Measurements from ENCODE around the gene ARL6.
A peak's percentile ranks its signal among the peaks of the same experiment; 100 is the strongest.

The ARL6 gene

GRCh38 chr3:97815149-97815917, 50.8 kb downstream of the ARL6 start:
- Histone ChIP-seq H2BK5ac (ENCODE audit: low read depth, low read length, poor library complexity) (no peak overlapping the region), H4K8ac (ENCODE audit: low read depth, low read length) (no peak overlapping the region), H3K4me3 (ENCODE audit: low read depth, low read length) (no peak overlapping the region), H2AFZ (ENCODE audit: insufficient read depth, low read length, poor library complexity) (no peak overlapping the region), H3K4ac (ENCODE audit: low read depth, low read length) (no peak overlapping the region), H4K91ac (ENCODE audit: low read depth, low read length) (no peak overlapping the region), H3K4me2 (ENCODE audit: low read length) (no peak overlapping the region), H3K79me1 (ENCODE audit: low read length) (no peaks in the 10 kb centered on the region), H2BK12ac (ENCODE audit: low read length) (no peak overlapping the region), H3K27ac (ENCODE audit: low read depth, low read length) (no peak overlapping the region), H4K12ac (ENCODE audit: low read depth, low read length) (no peak overlapping the region), H3K79me2 (ENCODE audit: control insufficient read depth, insufficient read depth, low read length, poor library complexity) (no peaks in the 10 kb centered on the region), H3K27me3 (ENCODE audit: insufficient read depth, low read length) (no peaks in the 10 kb centered on the region), H2AK5ac (ENCODE audit: low read length) (no peak overlapping the region), H3K23ac (ENCODE audit: low read length) (no peak overlapping the region), H3K36me3 (ENCODE audit: control insufficient read depth in 1 of 2, insufficient read depth in 2 of 2, low read length in 2 of 2) (no peaks in the 10 kb centered on the region), H3K9me3 (ENCODE audit: insufficient read depth, low read depth, low read length) (no peaks in the 10 kb centered on the region), H3K14ac (ENCODE audit: low read length) (no peak overlapping the region), H3K9ac (ENCODE audit: low read length) (no peak overlapping the region), H2BK120ac (ENCODE audit: insufficient read depth, low read length, poor library complexity) (no peak overlapping the region), H3K18ac (ENCODE audit: low read length) (no peak overlapping the region), H3K4me1 (ENCODE audit: control insufficient read depth in 1 of 2, insufficient read depth in 2 of 2, low read length in 2 of 2) (no peaks in the 10 kb centered on the region)
- WGBS (ENCODE audit: extremely low coverage, insufficient coverage, insufficient read length), result no CpG with 5 or more reads among the region's 1 CpG
- DNase-seq, result no peak

DNA sequence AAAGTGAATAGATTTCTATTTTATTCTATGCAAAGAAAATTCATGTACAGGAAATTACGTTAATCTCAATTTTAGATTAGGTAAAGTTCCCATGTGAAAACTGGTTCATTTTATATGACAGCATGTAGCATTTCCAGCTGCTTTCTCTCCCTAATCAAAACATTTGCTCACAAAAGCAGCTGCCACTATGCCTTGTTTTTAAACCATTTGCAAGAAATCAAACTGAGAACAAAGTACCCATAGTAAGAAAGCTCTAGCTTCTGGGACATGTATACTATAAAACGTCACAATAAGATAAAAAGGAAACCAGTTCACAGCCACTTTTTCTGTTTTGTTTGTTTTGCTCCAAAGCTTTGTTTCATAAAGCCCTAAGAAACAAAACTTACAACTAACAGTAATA, 52.3 kb downstream of the ARL6 start:
- Histone ChIP-seq H3K14ac (ENCODE audit: low read length) (no peak overlapping the region), H3K4me2 (ENCODE audit: low read length) (no peak overlapping the region)

GRCh38 chr3:97817965-97818364, 53.4 kb downstream of the ARL6 start:
- Histone ChIP-seq H2BK120ac (ENCODE audit: insufficient read depth, low read length, poor library complexity) (no peak overlapping the region), H3K4me3 (ENCODE audit: low read depth, low read length) (no peak overlapping the region), H3K79me1 (ENCODE audit: low read length) (peaks cover 4% of the 10 kb centered on the region), H3K79me2 (ENCODE audit: control insufficient read depth, insufficient read depth, low read length, poor library complexity) (peaks cover 2% of the 10 kb centered on the region), H4K91ac (ENCODE audit: low read depth, low read length) (no peak overlapping the region), H3K23ac (ENCODE audit: low read length) (no peak overlapping the region), H3K14ac (ENCODE audit: low read length) (no peak overlapping the region), H3K27ac (ENCODE audit: low read depth, low read length) (no peak overlapping the region), H3K4me2 (ENCODE audit: low read length) (no peak overlapping the region), H3K9me3 (ENCODE audit: insufficient read depth, low read depth, low read length) (no peaks in the 10 kb centered on the region), H3K36me3 (ENCODE audit: control insufficient read depth in 1 of 2, insufficient read depth in 2 of 2, low read length in 2 of 2) (no peaks in the 10 kb centered on the region), H4K12ac (ENCODE audit: low read depth, low read length) (no peak overlapping the region), H3K4me1 (ENCODE audit: control insufficient read depth in 1 of 2, insufficient read depth in 2 of 2, low read length in 2 of 2) (no peaks in the 10 kb centered on the region), H3K4ac (ENCODE audit: low read depth, low read length) (no peak overlapping the region), H4K8ac (ENCODE audit: low read depth, low read length) (no peak overlapping the region), H3K9ac (ENCODE audit: low read length) (no peak overlapping the region), H2BK12ac (ENCODE audit: low read length) (no peak overlapping the region), H3K27me3 (ENCODE audit: insufficient read depth, low read length) (no peaks in the 10 kb centered on the region), H2BK5ac (ENCODE audit: low read depth, low read length, poor library complexity) (no peak overlapping the region), H2AK5ac (ENCODE audit: low read length) (no peak overlapping the region), H3K18ac (ENCODE audit: low read length) (no peak overlapping the region), H2AFZ (ENCODE audit: insufficient read depth, low read length, poor library complexity) (no peak overlapping the region)
- no CpG with 5 or more reads among the region's 3 CpGs for WGBS (ENCODE audit: extremely low coverage, insufficient coverage, insufficient read length)
- DNase-seq, result no peak

More for the DNA sequence above, 52.3 kb downstream of the ARL6 start:
- no peak for DNase-seq
- no peak overlapping the region for H3K27ac ChIP-seq (ENCODE audit: low read depth, low read length)
- H2AK5ac ChIP-seq (ENCODE audit: low read length), result no peak overlapping the region
- no peak overlapping the region for H3K4ac ChIP-seq (ENCODE audit: low read depth, low read length)
- H4K12ac ChIP-seq (ENCODE audit: low read depth, low read length), result no peak overlapping the region
- H3K23ac ChIP-seq (ENCODE audit: low read length), result no peak overlapping the region
- H2BK5ac ChIP-seq (ENCODE audit: low read depth, low read length, poor library complexity), result no peak overlapping the region
- no peak overlapping the region for H2AFZ ChIP-seq (ENCODE audit: insufficient read depth, low read length, poor library complexity)
- H3K9me3 ChIP-seq (ENCODE audit: insufficient read depth, low read depth, low read length), result no peaks in the 10 kb centered on the region
- no peak overlapping the region for H2BK120ac ChIP-seq (ENCODE audit: insufficient read depth, low read length, poor library complexity)
- H3K4me3 ChIP-seq (ENCODE audit: low read depth, low read length), result no peak overlapping the region
- no peaks in the 10 kb centered on the region for H3K79me1 ChIP-seq (ENCODE audit: low read length)
- no peaks in the 10 kb centered on the region for H3K27me3 ChIP-seq (ENCODE audit: insufficient read depth, low read length)
- H3K79me2 ChIP-seq (ENCODE audit: control insufficient read depth, insufficient read depth, low read length, poor library complexity), result no peaks in the 10 kb centered on the region
- no peak overlapping the region for H3K18ac ChIP-seq (ENCODE audit: low read length)
- no CpG with 5 or more reads among the region's 2 CpGs for WGBS (ENCODE audit: extremely low coverage, insufficient coverage, insufficient read length)
- H3K4me1 ChIP-seq (ENCODE audit: control insufficient read depth in 1 of 2, insufficient read depth in 2 of 2, low read length in 2 of 2), result no peaks in the 10 kb centered on the region
- no peak overlapping the region for H4K91ac ChIP-seq (ENCODE audit: low read depth, low read length)
- H3K9ac ChIP-seq (ENCODE audit: low read length), result no peak overlapping the region
- no peaks in the 10 kb centered on the region for H3K36me3 ChIP-seq (ENCODE audit: control insufficient read depth in 1 of 2, insufficient read depth in 2 of 2, low read length in 2 of 2)
- no peak overlapping the region for H4K8ac ChIP-seq (ENCODE audit: low read depth, low read length)
- H2BK12ac ChIP-seq (ENCODE audit: low read length), result no peak overlapping the region

GRCh38 chr3:97820780-97821179, 56.2 kb downstream of the ARL6 start:
- H3K14ac ChIP-seq (ENCODE audit: low read length), result no peak overlapping the region

More at GRCh38 chr3:97820780-97821179, 56.2 kb downstream of the ARL6 start:
- no peak overlapping the region for H2BK5ac ChIP-seq (ENCODE audit: low read depth, low read length, poor library complexity)
- no peak overlapping the region for H3K9ac ChIP-seq (ENCODE audit: low read length)
- H3K4me1 ChIP-seq (ENCODE audit: control insufficient read depth in 1 of 2, insufficient read depth in 2 of 2, low read length in 2 of 2), result no peaks in the 10 kb centered on the region
- no peak overlapping the region for H4K91ac ChIP-seq (ENCODE audit: low read depth, low read length)
- no peak for DNase-seq
- H3K4me2 ChIP-seq (ENCODE audit: low read length), result peak overlapping the region; percentile 97
- no peak overlapping the region for H4K8ac ChIP-seq (ENCODE audit: low read depth, low read length)
- H3K23ac ChIP-seq (ENCODE audit: low read length), result no peak overlapping the region
- peaks cover 2% of the 10 kb centered on the region for H3K79me2 ChIP-seq (ENCODE audit: control insufficient read depth, insufficient read depth, low read length, poor library complexity)
- no peak overlapping the region for H2BK120ac ChIP-seq (ENCODE audit: insufficient read depth, low read length, poor library complexity)
- no peak overlapping the region for H2BK12ac ChIP-seq (ENCODE audit: low read length)
- H2AK5ac ChIP-seq (ENCODE audit: low read length), result no peak overlapping the region
- no peak overlapping the region for H3K4me3 ChIP-seq (ENCODE audit: low read depth, low read length)
- no peak overlapping the region for H3K27ac ChIP-seq (ENCODE audit: low read depth, low read length)
- H3K18ac ChIP-seq (ENCODE audit: low read length), result no peak overlapping the region
- H4K12ac ChIP-seq (ENCODE audit: low read depth, low read length), result no peak overlapping the region
- H2AFZ ChIP-seq (ENCODE audit: insufficient read depth, low read length, poor library complexity), result no peak overlapping the region
- H3K79me1 ChIP-seq (ENCODE audit: low read length), result peaks cover 4% of the 10 kb centered on the region
- H3K4ac ChIP-seq (ENCODE audit: low read depth, low read length), result no peak overlapping the region
- no peaks in the 10 kb centered on the region for H3K9me3 ChIP-seq (ENCODE audit: insufficient read depth, low read depth, low read length)
- no CpG with 5 or more reads among the region's 5 CpGs for WGBS (ENCODE audit: extremely low coverage, insufficient coverage, insufficient read length)
- no peaks in the 10 kb centered on the region for H3K36me3 ChIP-seq (ENCODE audit: control insufficient read depth in 1 of 2, insufficient read depth in 2 of 2, low read length in 2 of 2)
- no peaks in the 10 kb centered on the region for H3K27me3 ChIP-seq (ENCODE audit: insufficient read depth, low read length)

All from trophoblast cell (in vitro differentiated cells and primary cell).